Panc1 (cell line): ENCODE data around the gene GSK3B. TPM values are rescaled to one million over a fixed set of nuclear protein-coding genes. Genes with fewer than 3 reads are reported as not detected.

Experiments used
- ATAC-seq: fragments of 200-7000 bp; cut with Tn5 transposase; 2 replicates; pipeline ENCODE4 v1.9.1; 2020; ENCODE audit warnings: mild to moderate bottlenecking, moderate library complexity
- BruUV-seq: library from RNA; stranded (reverse); fragments of 400-500 nt; replicated peaks from 2 replicates; lab custom pipeline; 2021; lab: Mats Ljungman, UMichigan
- CTCF ChIA-PET: fragments of 300-600 bp; sonication (Branson Sonifier 250); formaldehyde crosslinking; loops from one replicate; lab custom pipeline; 2022; ENCODE audit warnings: antibody characterized with exemption; lab: Charles Lee
- POLR2A ChIA-PET: fragments of 300-600 bp; sonication (Branson Sonifier 250); formaldehyde crosslinking; loops from one replicate; lab custom pipeline; 2022; ENCODE audit warnings: antibody characterized with exemption; lab: Charles Lee
- DNase-seq: peaks from one replicate; pipeline ENCODE4 v3.0.0-alpha.2; 2010; ENCODE audit warnings: low read depth, low spot score
- H3K27ac ChIP-seq: 2 replicates; pipeline ENCODE4 v1.5.1; 2011; ENCODE audit warnings: mild to moderate bottlenecking, low read length, inconsistent platforms
- H3K27me3 ChIP-seq: fragments of 200-500 bp; sonication (Bioruptor generic); 2 replicates; pipeline ENCODE4 v1.6.0; 2014; ENCODE audit warnings: low read length, inconsistent platforms; ENCODE audit not compliant: control insufficient read depth, insufficient read depth
- H3K36me3 ChIP-seq: fragments of 200-500 bp; sonication (Bioruptor generic); 2 replicates; pipeline ENCODE4 v1.5.1; 2014; ENCODE audit warnings: inconsistent platforms, mild to moderate bottlenecking, low read length, moderate library complexity; ENCODE audit not compliant: control insufficient read depth, insufficient read depth
- H3K4me1 ChIP-seq: 2 replicates; pipeline ENCODE4 v1.5.1; 2011; ENCODE audit warnings: inconsistent platforms, mild to moderate bottlenecking, low read length, moderate library complexity; ENCODE audit not compliant: control insufficient read depth, insufficient read depth
- H3K4me3 ChIP-seq, 2 experiments: 2 replicates each; pipeline ENCODE4 v1.5.1; 2011 to 2012; ENCODE audit warnings: low read depth in 2 of 2, low read length in 2 of 2, mild to moderate bottlenecking in 2 of 2, inconsistent platforms in 1 of 2, moderate library complexity in 1 of 2
- H3K9me3 ChIP-seq: fragments of 200-500 bp; sonication (Bioruptor generic); 2 replicates; pipeline ENCODE4 v1.5.1; 2014; ENCODE audit warnings: low read depth, mild to moderate bottlenecking, inconsistent platforms, low read length, moderate library complexity; ENCODE audit not compliant: control insufficient read depth, insufficient read depth
- CTCF ChIP-seq: fragments of 450-650 bp; IDR thresholded peaks from 2 replicates; pipeline ENCODE4 v1.5.1; 2017; ENCODE audit warnings: mild to moderate bottlenecking
- POLR2AphosphoS5 ChIP-seq: IDR thresholded peaks from 2 replicates; pipeline ENCODE4 v1.6.1; 2012; ENCODE audit warnings: mild to moderate bottlenecking, low read depth, low read length, moderate library complexity
- SIN3A ChIP-seq: IDR thresholded peaks from 2 replicates; pipeline ENCODE4 v1.6.1; 2012; ENCODE audit warnings: low read depth, mild to moderate bottlenecking, low read length, moderate library complexity, borderline replicate concordance; ENCODE audit not compliant: insufficient read depth
- TCF7L2 ChIP-seq: IDR thresholded peaks from 2 replicates; pipeline ENCODE4 v1.6.1; 2011; ENCODE audit warnings: mild to moderate bottlenecking, low read depth, low read length, inconsistent platforms
- in situ Hi-C: cut with HindIII; loops from 2 replicates; pipeline ENCODE4 v1.10.0; 2016; ENCODE audit warnings: low sequenced_read_pairs, low pct_unique_long_range_greater_than_20kb
- intact Hi-C: fragments of 100-400 bp; cut with micrococcal nuclease; formaldehyde crosslinking; loops from one replicate; pipeline ENCODE4 v1.10.0; 2022; ENCODE audit not compliant: unreplicated experiment
- total RNA-seq: library from RNA; stranded (reverse); gene quantifications from one replicate; pipeline ENCODE4 v1.2.1, GENCODE V29; 2021; ENCODE audit not compliant: unreplicated experiment
- TF ChIP-seq, protein P1 (sequence below), 2 experiments: IDR thresholded peaks; 2 replicates each; pipeline ENCODE4 v1.6.1; 2011 to 2012; ENCODE audit warnings: low read depth in 2 of 2, control low read depth in 1 of 2, low read length in 1 of 2, mild to moderate bottlenecking in 1 of 2, moderate library complexity in 1 of 2; ENCODE audit not compliant: insufficient read depth in 1 of 2

Gene GSK3B
- total RNA-seq, 1 experiment from 2014 or later = 35.3 TPM

DNA sequence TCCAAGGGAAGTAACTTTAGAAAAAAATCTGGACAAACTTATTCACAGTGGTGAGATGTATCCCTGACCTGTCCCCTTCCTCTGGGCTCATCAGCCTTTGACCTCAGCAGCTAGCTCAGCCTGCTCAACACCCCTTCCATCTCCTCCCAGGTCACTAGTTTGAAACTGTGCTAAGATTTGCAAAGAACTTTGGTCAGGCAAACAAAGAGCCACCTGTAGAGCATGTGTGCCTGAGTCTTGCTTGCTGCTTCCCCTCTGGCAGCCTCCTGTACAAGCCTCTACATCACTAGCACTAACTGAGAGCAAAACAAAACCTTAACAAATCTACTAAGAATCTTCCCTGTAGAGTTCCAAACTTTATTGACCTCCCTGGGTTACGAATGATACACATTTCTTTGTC is 268.4 kb downstream of the GSK3B start:
- no peak overlapping the region for H3K4me3 ChIP-seq
- ChIA-PET POLR2A (no interaction called here), CTCF (no interaction called here)
- TF ChIP-seq, protein P1, sequence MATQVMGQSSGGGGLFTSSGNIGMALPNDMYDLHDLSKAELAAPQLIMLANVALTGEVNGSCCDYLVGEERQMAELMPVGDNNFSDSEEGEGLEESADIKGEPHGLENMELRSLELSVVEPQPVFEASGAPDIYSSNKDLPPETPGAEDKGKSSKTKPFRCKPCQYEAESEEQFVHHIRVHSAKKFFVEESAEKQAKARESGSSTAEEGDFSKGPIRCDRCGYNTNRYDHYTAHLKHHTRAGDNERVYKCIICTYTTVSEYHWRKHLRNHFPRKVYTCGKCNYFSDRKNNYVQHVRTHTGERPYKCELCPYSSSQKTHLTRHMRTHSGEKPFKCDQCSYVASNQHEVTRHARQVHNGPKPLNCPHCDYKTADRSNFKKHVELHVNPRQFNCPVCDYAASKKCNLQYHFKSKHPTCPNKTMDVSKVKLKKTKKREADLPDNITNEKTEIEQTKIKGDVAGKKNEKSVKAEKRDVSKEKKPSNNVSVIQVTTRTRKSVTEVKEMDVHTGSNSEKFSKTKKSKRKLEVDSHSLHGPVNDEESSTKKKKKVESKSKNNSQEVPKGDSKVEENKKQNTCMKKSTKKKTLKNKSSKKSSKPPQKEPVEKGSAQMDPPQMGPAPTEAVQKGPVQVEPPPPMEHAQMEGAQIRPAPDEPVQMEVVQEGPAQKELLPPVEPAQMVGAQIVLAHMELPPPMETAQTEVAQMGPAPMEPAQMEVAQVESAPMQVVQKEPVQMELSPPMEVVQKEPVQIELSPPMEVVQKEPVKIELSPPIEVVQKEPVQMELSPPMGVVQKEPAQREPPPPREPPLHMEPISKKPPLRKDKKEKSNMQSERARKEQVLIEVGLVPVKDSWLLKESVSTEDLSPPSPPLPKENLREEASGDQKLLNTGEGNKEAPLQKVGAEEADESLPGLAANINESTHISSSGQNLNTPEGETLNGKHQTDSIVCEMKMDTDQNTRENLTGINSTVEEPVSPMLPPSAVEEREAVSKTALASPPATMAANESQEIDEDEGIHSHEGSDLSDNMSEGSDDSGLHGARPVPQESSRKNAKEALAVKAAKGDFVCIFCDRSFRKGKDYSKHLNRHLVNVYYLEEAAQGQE (IDR thresholded peaks at IDR 0.05; ENCODE audit: insufficient read depth in 1 of 2, low read depth in 2 of 2, low read length in 1 of 2) = no peak
- TF ChIP-seq SIN3A (no peak), CTCF (no peak), TCF7L2 (no peak), POLR2AphosphoS5 (no peak)
- in situ Hi-C loops (no loop called here), intact Hi-C loops (no loop called here)
- H3K27ac ChIP-seq = no peak overlapping the region
- no peaks in the 10 kb centered on the region for H3K9me3 ChIP-seq
- H3K27me3 ChIP-seq = no peaks in the 10 kb centered on the region
- no peaks in the 10 kb centered on the region for H3K4me1 ChIP-seq
- no peak for DNase-seq
- no peak for ATAC-seq
- H3K36me3 ChIP-seq = no peaks in the 10 kb centered on the region
- BruUV-seq = no TSS peak

DNA sequence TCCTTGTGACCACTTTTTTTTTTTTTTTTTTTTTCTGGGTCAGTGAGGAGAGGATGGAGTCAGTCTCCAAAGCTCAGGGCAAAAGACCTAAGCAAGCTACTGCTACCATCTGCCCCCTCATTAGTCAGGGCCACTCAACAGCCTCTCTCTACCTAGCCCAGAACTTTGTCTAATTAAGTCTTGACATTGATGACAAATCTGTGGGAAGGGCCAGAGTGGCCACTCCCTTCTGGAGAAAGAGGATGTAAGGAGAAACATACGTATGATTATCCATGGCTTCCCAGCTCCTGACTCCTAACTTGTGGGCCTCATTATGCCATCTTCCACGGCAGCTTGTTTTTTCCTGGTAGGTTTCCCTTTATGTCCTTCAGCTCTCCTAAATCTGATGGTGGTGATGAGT is 274.4 kb downstream of the GSK3B start:
- H3K36me3 ChIP-seq = no peaks in the 10 kb centered on the region
- H3K27ac ChIP-seq = no peak overlapping the region
- BruUV-seq = no TSS peak
- no peak overlapping the region for H3K4me3 ChIP-seq
- TF ChIP-seq SIN3A = no peak
- TF ChIP-seq TCF7L2 = no peak
- TF ChIP-seq, protein P1 (IDR thresholded peaks at IDR 0.05; ENCODE audit: insufficient read depth in 1 of 2, low read depth in 2 of 2, low read length in 1 of 2) = no peak
- no peak for TF ChIP-seq CTCF
- TF ChIP-seq POLR2AphosphoS5 = no peak
- no peak for ATAC-seq
- no peaks in the 10 kb centered on the region for H3K27me3 ChIP-seq
- in situ Hi-C loops = no loop called here
- no peaks in the 10 kb centered on the region for H3K9me3 ChIP-seq
- ChIA-PET POLR2A (no interaction called here), CTCF (interaction anchor here (0.6 kb wide), 3 partner anchors 161 to 778 kb away, joined by 3 to 9 read pairs (median 5); no protein-coding TSS in a partner anchor)
- no peaks in the 10 kb centered on the region for H3K4me1 ChIP-seq
- no peak for DNase-seq
- intact Hi-C loops = no loop called here
